Spinal cord (tissue), 10 donors: ENCODE measurements around the gene TOR1B. TPM values are rescaled to one million over a fixed set of nuclear protein-coding genes. Genes with fewer than 3 reads are reported as not detected.
"Not testable (repeated sequence)": the region's sequence is repeated elsewhere in the genome, so short reads cannot be mapped to it uniquely, and the experiment has no call there.

Experiments used
- DNase-seq, 6 donors: peaks; one replicate each; pipeline versions ENCODE4 v3.0.0 to v3.0.0-alpha.2; 2013 to 2015; ENCODE audit warnings: low spot score in 6 of 6, low read depth in 4 of 6
- H3K27ac ChIP-seq: one replicate; pipeline ENCODE4 v1.5.1; 2013; ENCODE audit warnings: low read depth, low read length, control low read depth
- H3K27me3 ChIP-seq: one replicate; pipeline ENCODE4 v1.6.1; 2013; ENCODE audit warnings: low read length; ENCODE audit not compliant: control insufficient read depth, insufficient read depth
- H3K36me3 ChIP-seq: one replicate; pipeline ENCODE4 v1.6.1; 2013; ENCODE audit warnings: low read length; ENCODE audit not compliant: control insufficient read depth, insufficient read depth
- H3K4me1 ChIP-seq: one replicate; pipeline ENCODE4 v1.6.1; 2013; ENCODE audit warnings: low read length; ENCODE audit not compliant: control insufficient read depth, insufficient read depth
- H3K4me3 ChIP-seq: one replicate; pipeline ENCODE4 v1.5.1; 2013; ENCODE audit warnings: low read depth, low read length, control low read depth
- H3K9me3 ChIP-seq: one replicate; pipeline ENCODE4 v1.6.1; 2013; ENCODE audit warnings: low read length; ENCODE audit not compliant: control insufficient read depth, insufficient read depth
- WGBS: methylation state at CpG from one replicate; pipeline ENCODE4 v1.1.5; 2013; ENCODE audit warnings: missing lambda C conversion rate; ENCODE audit not compliant: insufficient coverage; 5-methylcytosine and 5-hydroxymethylcytosine counted together
- long read RNA-seq, 4 donors: transcript quantifications; one replicate each; lab custom pipeline, GENCODE V29; 2026
- polyA plus RNA-seq, 2 donors: library from polyadenylated mRNA; unstranded; fragments of 120-200 nt; gene quantifications; one replicate each; pipeline ENCODE4 v1.2.1, GENCODE V29; 2013; ENCODE audit not compliant: insufficient read length in 2 of 2
- total RNA-seq, 2 donors: library from RNA; depleted of rRNA in 1 of 2; stranded (reverse); fragments of 120-200 nt in 1 of 2; fragments of >200 nt in 1 of 2; gene quantifications; one replicate each; pipeline versions ENCODE4 v1.2.3 to v1.2.4, GENCODE V29; 2013 to 2014
- donor health status: healthy.

The TOR1B gene
- total RNA-seq, result 10 to 100 TPM; 26.9 to 30.9 TPM
- polyA plus RNA-seq, result 10 to 100 TPM; 25.6 to 35.4 TPM
- long read RNA-seq, donor 1, transcript TOR1B-203 (2 exons, 663 nt), result major isoform, 5 of 6 reads
- long read RNA-seq, donor 1, partial matches to known transcripts, result 0 of 6 reads
- long read RNA-seq, donor 1, other reads (novel, unspliced or antisense), result 0 of 6 reads
- long read RNA-seq, donor 2, partial matches to known transcripts, result 0 of 1 reads
- long read RNA-seq, donor 2, other reads (novel, unspliced or antisense), result 0 of 1 reads
- long read RNA-seq, donor 3, transcript TOR1B-203 (2 exons, 663 nt), result major isoform, 6 of 8 reads
- long read RNA-seq, donor 3, partial matches to known transcripts, result 0 of 8 reads
- long read RNA-seq, donor 3, other reads (novel, unspliced or antisense), result 0 of 8 reads
- long read RNA-seq, donor 4, transcript TOR1B-203 (2 exons, 663 nt), result major isoform, 5 of 22 reads
- long read RNA-seq, donor 4, partial matches to known transcripts, result 16 of 22 reads
- long read RNA-seq, donor 4, other reads (novel, unspliced or antisense), result 0 of 22 reads

GRCh38 chr9:129802833-129803675, at the start of gene TOR1B:
TSS of gene TOR1B (plus strand) at chr9:129803184. CDS start at chr9:129803213, 29 bp downstream.
- peaks cover 28% of the 10 kb centered on the region for H3K36me3 ChIP-seq
- peak; percentile 82 to 99 (median 92) for DNase-seq
- H3K9me3 ChIP-seq, result no peaks in the 10 kb centered on the region
- peaks cover 11% of the 10 kb centered on the region for H3K4me1 ChIP-seq
- H3K27me3 ChIP-seq, result no peaks in the 10 kb centered on the region
- peak within 1 kb of the TSS; percentile 59 for H3K4me3 ChIP-seq
- H3K27ac ChIP-seq, result peak within 1 kb of the TSS; percentile 25
- 2% methylated on average over 85 of the region's 93 CpGs for WGBS

DNA sequence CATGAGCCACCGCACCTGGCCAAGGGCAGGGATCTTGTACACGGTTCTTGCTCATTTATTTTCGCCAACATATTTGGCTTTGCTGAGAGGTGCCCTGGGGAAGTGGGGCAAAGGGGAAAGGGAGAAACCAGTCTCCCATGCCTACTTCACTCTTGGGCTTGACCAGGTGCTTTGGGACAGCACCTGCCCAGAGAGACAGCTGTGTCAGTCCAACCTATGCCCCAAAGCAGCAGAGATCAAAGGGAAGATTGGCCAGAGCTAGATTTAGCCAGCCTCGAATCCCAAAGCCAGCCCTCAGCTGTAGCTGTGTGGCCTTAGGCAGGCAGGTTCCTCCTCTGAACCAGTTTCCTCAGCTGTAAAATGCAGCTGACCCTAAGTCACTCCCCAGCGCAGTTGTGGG, 47.8 kb upstream of the TOR1B start:
- no peaks in the 10 kb centered on the region for H3K36me3 ChIP-seq
- no peak for DNase-seq
- 93% methylated on average over 5 of the region's 5 CpGs for WGBS
- no peak overlapping the region for H3K27ac ChIP-seq
- no peaks in the 10 kb centered on the region for H3K9me3 ChIP-seq
- peaks cover 8% of the 10 kb centered on the region for H3K27me3 ChIP-seq
- no peak overlapping the region for H3K4me3 ChIP-seq
- peaks cover 18% of the 10 kb centered on the region for H3K4me1 ChIP-seq

DNA sequence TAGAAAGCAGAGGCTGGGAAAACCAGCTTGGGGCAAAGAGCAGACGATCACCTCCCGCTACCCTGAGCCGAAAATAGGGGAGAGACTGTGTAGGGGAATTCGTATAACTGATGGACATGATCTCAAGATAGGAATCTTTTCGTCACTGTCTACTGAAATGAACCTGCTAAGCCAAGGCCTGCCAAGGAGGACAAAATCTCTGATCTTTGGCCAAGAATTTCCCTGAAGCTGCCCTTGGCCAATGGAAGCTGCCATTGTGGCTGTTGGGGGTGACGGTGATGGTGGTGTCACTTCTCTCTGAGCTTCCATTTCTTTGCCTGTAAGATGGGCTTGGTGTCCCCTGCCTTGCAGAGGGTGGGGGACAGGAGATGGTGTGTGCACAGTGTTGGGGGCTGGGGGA, 46.8 kb upstream of the TOR1B start:
- Histone ChIP-seq H3K9me3 (no peaks in the 10 kb centered on the region), H3K4me1 (peaks cover 18% of the 10 kb centered on the region), H3K27me3 (peaks cover 8% of the 10 kb centered on the region), H3K4me3 (no peak overlapping the region), H3K27ac (no peak overlapping the region), H3K36me3 (no peaks in the 10 kb centered on the region)
- DNase-seq, result no peak
- 91% methylated on average over 5 of the region's 6 CpGs for WGBS

DNA sequence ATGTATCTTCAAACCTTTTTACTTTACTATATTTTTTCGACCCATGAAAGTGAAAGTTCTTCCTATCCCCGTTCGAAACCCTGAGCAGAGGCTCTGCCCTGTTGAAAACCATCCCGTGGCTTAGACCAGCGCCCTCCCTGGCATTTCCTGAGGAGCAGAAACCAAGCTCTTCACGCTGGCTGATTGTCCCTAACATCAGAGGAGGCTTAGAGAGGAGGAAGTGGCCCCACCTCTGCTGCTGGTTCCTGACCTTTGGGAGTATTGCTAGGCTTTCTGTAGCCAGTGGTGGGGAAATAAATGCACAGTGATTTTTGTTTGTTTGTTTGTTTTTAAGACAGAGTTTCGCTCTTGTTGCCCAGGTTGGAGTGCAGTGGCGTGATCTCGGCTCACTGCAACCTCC, 45.9 kb upstream of the TOR1B start:
- Histone ChIP-seq H3K4me1 (peaks cover 13% of the 10 kb centered on the region), H3K36me3 (no peaks in the 10 kb centered on the region), H3K27me3 (peaks cover 8% of the 10 kb centered on the region), H3K4me3 (no peak overlapping the region), H3K27ac (no peak overlapping the region), H3K9me3 (no peaks in the 10 kb centered on the region)
- 83% methylated on average over 7 of the region's 9 CpGs for WGBS
- no peak for DNase-seq

DNA sequence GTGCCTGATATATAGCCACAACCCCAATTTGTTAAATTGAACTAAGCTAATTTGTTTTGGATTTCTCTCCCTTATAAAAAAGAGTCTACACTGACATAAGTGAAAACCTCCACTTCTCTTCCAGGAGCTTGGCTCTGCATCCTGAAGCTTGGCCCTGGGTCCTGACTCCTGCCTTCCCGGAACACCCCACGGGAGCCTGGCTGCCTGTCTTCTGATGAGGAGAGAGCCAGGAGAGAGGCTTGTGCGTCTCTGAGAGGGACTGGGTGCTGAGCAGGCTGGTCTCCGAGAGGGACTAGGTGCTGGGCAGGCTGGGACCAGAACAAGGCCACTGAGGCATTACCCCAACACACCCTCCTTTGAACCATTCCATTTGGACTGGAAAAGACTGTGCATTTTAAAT, 43.7 kb upstream of the TOR1B start:
- no peak overlapping the region for H3K27ac ChIP-seq
- no peak for DNase-seq
- 75% methylated on average over 2 of the region's 4 CpGs for WGBS

GRCh38 chr9:129759804-129760502, 43.0 kb upstream of the TOR1B start:
- 80% methylated on average over 7 of the region's 13 CpGs for WGBS
- Histone ChIP-seq H3K27ac (no peak overlapping the region), H3K27me3 (no peaks in the 10 kb centered on the region), H3K36me3 (no peaks in the 10 kb centered on the region), H3K4me1 (no peaks in the 10 kb centered on the region), H3K4me3 (no peak overlapping the region), H3K9me3 (no peaks in the 10 kb centered on the region)
- no peak for DNase-seq

More for the DNA sequence above, 43.7 kb upstream of the TOR1B start:
- Histone ChIP-seq H3K27me3 (no peaks in the 10 kb centered on the region), H3K9me3 (no peaks in the 10 kb centered on the region), H3K4me1 (no peaks in the 10 kb centered on the region), H3K4me3 (no peak overlapping the region), H3K36me3 (no peaks in the 10 kb centered on the region)

DNA sequence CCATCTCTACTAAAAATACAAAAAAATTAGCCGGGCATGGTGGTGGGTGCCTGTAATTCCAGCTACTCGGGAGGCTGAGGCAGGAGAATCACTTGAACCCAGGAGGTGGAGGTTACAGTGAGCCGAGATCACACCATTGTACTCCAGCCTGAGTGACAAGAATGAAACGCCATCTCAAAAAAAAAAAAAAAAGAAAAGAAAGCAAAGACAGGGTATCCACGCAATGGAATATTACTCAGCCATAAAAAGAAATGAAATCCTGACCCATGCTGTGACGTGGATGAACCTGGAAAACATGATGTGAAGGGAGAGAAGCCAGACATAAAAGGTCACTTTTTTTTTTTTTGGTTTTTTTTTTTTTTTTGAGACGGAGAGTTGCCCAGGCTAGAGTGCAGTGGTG, 42.2 kb upstream of the TOR1B start:
- H3K9me3 ChIP-seq, H3K27ac ChIP-seq, H3K27me3 ChIP-seq, H3K4me3 ChIP-seq, H3K36me3 ChIP-seq, DNase-seq, H3K4me1 ChIP-seq: not testable (repeated sequence)
- WGBS, result 100% methylated on average over 1 of the region's 7 CpGs

GRCh38 chr9:129761293-129761900, 41.6 kb upstream of the TOR1B start:
- Histone ChIP-seq H3K36me3 (no peaks in the 10 kb centered on the region), H3K27ac (peak overlapping the region; percentile 19), H3K9me3 (no peaks in the 10 kb centered on the region), H3K4me3 (no peak overlapping the region), H3K4me1 (no peaks in the 10 kb centered on the region), H3K27me3 (no peaks in the 10 kb centered on the region)
- no peak for DNase-seq
- 83% methylated on average over 9 of the region's 11 CpGs for WGBS

DNA sequence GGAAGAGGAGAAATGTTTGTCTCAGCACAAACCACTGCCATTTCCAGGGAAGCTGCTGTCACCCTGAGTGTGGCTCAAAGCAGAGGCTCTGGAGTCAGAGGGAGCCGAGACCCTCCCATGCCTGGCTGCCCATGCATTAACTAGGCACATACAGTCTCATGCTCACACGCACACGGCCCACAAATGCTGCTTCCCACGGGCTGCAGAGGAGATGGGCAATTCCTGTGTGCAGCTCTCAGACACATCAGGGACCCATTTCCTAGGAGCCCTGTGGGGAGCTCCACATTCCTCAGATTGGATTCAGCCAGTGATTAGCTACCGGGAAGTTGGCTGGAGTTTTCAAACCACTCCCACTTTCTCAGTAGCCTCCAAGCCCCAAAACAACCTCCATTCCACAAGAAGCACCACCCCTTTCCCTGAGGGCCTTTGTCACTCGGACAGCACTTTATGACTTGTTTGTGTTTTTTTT, 41.0 kb upstream of the TOR1B start:
- Histone ChIP-seq H3K27ac (peak overlapping the region; percentile 19), H3K4me3 (no peak overlapping the region), H3K27me3 (no peaks in the 10 kb centered on the region), H3K4me1 (no peaks in the 10 kb centered on the region), H3K9me3 (no peaks in the 10 kb centered on the region), H3K36me3 (no peaks in the 10 kb centered on the region)
- 51% methylated on average over 5 of the region's 6 CpGs for WGBS
- DNase-seq, result peak in 2 of 6 donors; percentile 17 to 21
